Adrenal gland (tissue), 12 donors: Measurements from ENCODE around the gene RBM4B. TPM values are rescaled to one million over a fixed set of nuclear protein-coding genes. Genes with fewer than 3 reads are reported as not detected.

Source experiments
- DNase-seq, 7 donors: peaks; one replicate each; pipeline ENCODE4 v3.0.0-alpha.2; 2019 to 2020
- H3K27ac ChIP-seq, 5 donors: fragments of 200-600 bp; sonication (generic) in 4 of 5; 1 replicate in 3 of 5; 2 replicates in 2 of 5; pipeline versions ENCODE4 v1.5.1 to v1.8.0; 2016 to 2020; ENCODE audit warnings: mild to moderate bottlenecking in 1 of 5
- H3K27me3 ChIP-seq: fragments of 200-600 bp; 2 replicates; pipeline ENCODE4 v1.8.0; 2021
- H3K36me3 ChIP-seq, 2 donors: fragments of 200-600 bp; replicated peaks in 1 of 2; 1 replicate in 1 of 2; 2 replicates in 1 of 2; pipeline versions ENCODE4 v1.5.1 to v1.8.0; 2018 to 2022
- H3K4me1 ChIP-seq, 2 donors: fragments of 200-600 bp; replicated peaks in 1 of 2; 1 replicate in 1 of 2; 2 replicates in 1 of 2; pipeline versions ENCODE4 v1.5.1 to v1.8.0; 2018 to 2021
- H3K4me3 ChIP-seq, 4 donors: fragments of 200-600 bp; sonication (generic) in 3 of 4; one replicate each; pipeline ENCODE4 v1.5.1; 2016 to 2018
- H3K9me3 ChIP-seq, 3 donors: fragments of 200-600 bp; sonication (generic) in 1 of 3; replicated peaks in 1 of 3; 1 replicate in 2 of 3; 2 replicates in 1 of 3; pipeline versions ENCODE4 v1.5.1 to v1.8.0; 2016 to 2021
- CTCF ChIP-seq, 6 experiments: fragments of 450-650 bp in 4 of 6; fragments of 200-600 bp in 2 of 6; sonication (generic) in 1 of 6; IDR thresholded peaks; 1 replicate in 5 of 6; 2 replicates in 1 of 6; pipeline versions ENCODE4 v1.5.1 to v1.8.0; 2016 to 2021; ENCODE audit warnings: antibody characterized with exemption in 6 of 6, mild to moderate bottlenecking in 2 of 6, moderate library complexity in 1 of 6
- POLR2A ChIP-seq, 2 donors: fragments of 450-650 bp; IDR thresholded peaks; one replicate each; pipeline ENCODE4 v1.6.1; 2017; ENCODE audit warnings: antibody characterized with exemption in 2 of 2, mild to moderate bottlenecking in 2 of 2, moderate library complexity in 1 of 2
- WGBS, 4 donors: extraction: QIAGEN DNeasy Blood & Tissue Kit in 2 of 4; methylation state at CpG; one replicate each; pipeline versions ENCODE4 v1.1.5 to v1.1.7; 2013 to 2017; 5-methylcytosine and 5-hydroxymethylcytosine counted together
- intact Hi-C, 2 donors: fragments of 100-400 bp; cut with DNase I; formaldehyde crosslinking; loops; one replicate each; pipeline versions ENCODE4 v1.14.1 to v1.15.0; 2022 to 2023
- polyA plus RNA-seq, 3 donors: library from polyadenylated mRNA; stranded (reverse); fragments of 200-250 nt in 2 of 3; fragments of 350-450 nt in 1 of 3; fragmentation: Illumina TruSeq in 1 of 3; extraction: RNeasy Lipid Tissue Mini Kit (QIAGEN cat#74804) in 1 of 3; gene quantifications; one replicate each; pipeline ENCODE4 v1.2.3, GENCODE V29; 2013 to 2014
- total RNA-seq, 9 donors: library from RNA; depleted of rRNA in 4 of 9; stranded (reverse); fragments of >200 nt in 4 of 9; fragments of 120-200 nt in 1 of 9; fragmentation: NEBNext Ultra II Directional in 1 of 9; extraction: Animal tissue kit (Norgen Biotek cat#: 25700) in 1 of 9; gene quantifications; one replicate each; pipeline versions ENCODE4 v1.1.0 to v1.2.4, GENCODE V29; 2013 to 2023
- donor health status: healthy with polysubstance abuse.
- donor health status: Bipolar disorder and iron deficiency.
- donor health status: DM: yes; HTN: yes; CAD: no.
- donor health status: DM: no; HTN: no; CAD: no.
- donor health status: DM: no; HTN: no; CAD: no.
- donor health status: DM: yes; HTN: yes; CAD: no.

The RBM4B gene
- total and polyA plus RNA-seq, 12 donors = 9.9 to 40.3 (median 20.6) TPM

GRCh38 chr11:66686100-66686785 lies 8.6 kb upstream of the RBM4B start:
- intact Hi-C loops = no loop called here
- TF ChIP-seq POLR2A (IDR thresholded peaks at IDR 0.05) (no peak), CTCF (IDR thresholded peaks at IDR 0.05) (no peak)
- H3K4me3 ChIP-seq = no peak overlapping the region
- no peaks in the 10 kb centered on the region for H3K9me3 ChIP-seq
- peak in 1 of 7 donors; percentile 15 for DNase-seq
- 86 to 93% (median 87%) methylated on average over 11 to 15 of the region's 15 CpGs for WGBS, 4 donors
- peaks cover 0 to 7% of the 10 kb centered on the region in 2 donors for H3K36me3 ChIP-seq
- no peaks in the 10 kb centered on the region for H3K4me1 ChIP-seq
- no peaks in the 10 kb centered on the region for H3K27me3 ChIP-seq
- H3K27ac ChIP-seq = no peak overlapping the region

- Histone ChIP-seq H3K9me3 (no peaks in the 10 kb centered on the region), H3K4me1 (no peaks in the 10 kb centered on the region), H3K27ac (no peak overlapping the region), H3K4me3 (no peak overlapping the region), H3K36me3 (peaks cover 0 to 7% of the 10 kb centered on the region in 2 donors), H3K27me3 (no peaks in the 10 kb centered on the region)
- intact Hi-C loops = no loop called here
- no peak for TF ChIP-seq CTCF (IDR thresholded peaks at IDR 0.05)
- no peak for TF ChIP-seq POLR2A (IDR thresholded peaks at IDR 0.05)
- 77 to 82% (median 81%) methylated on average over 23 to 27 of the region's 27 CpGs for WGBS, 4 donors
- DNase-seq = peak in 1 of 7 donors; percentile 19
These were observed 7.8 kb upstream of the RBM4B start for GRCh38 chr11:66685276-66686099.

GRCh38 chr11:66684635-66685034 lies 6.9 kb upstream of the RBM4B start:
- Histone ChIP-seq H3K36me3 (peaks cover 0 to 7% of the 10 kb centered on the region in 2 donors), H3K4me3 (no peak overlapping the region), H3K4me1 (no peaks in the 10 kb centered on the region), H3K9me3 (no peaks in the 10 kb centered on the region), H3K27ac (no peak overlapping the region), H3K27me3 (no peaks in the 10 kb centered on the region)
- WGBS, 4 donors = 96 to 100% (median 99%) methylated on average over 2 of the region's 2 CpGs
- intact Hi-C loops = no loop called here
- TF ChIP-seq POLR2A (IDR thresholded peaks at IDR 0.05) = no peak
- no peak for TF ChIP-seq CTCF (IDR thresholded peaks at IDR 0.05)
- DNase-seq = peak in 1 of 7 donors; percentile 6

- peak in 1 of 7 donors; percentile 13 for DNase-seq
- 87 to 93% (median 89%) methylated on average over 8 of the region's 8 CpGs for WGBS, 4 donors
These were observed 6.2 kb upstream of the RBM4B start for GRCh38 chr11:66683877-66684276.

More at GRCh38 chr11:66683877-66684276, 6.2 kb upstream of the RBM4B start:
- peaks cover 0 to under 1% of the 10 kb centered on the region in 2 donors for H3K4me1 ChIP-seq
- no peak overlapping the region for H3K4me3 ChIP-seq
- H3K9me3 ChIP-seq = no peaks in the 10 kb centered on the region
- H3K27ac ChIP-seq = no peak overlapping the region
- intact Hi-C loops = no loop called here
- TF ChIP-seq CTCF (IDR thresholded peaks at IDR 0.05) (no peak), POLR2A (IDR thresholded peaks at IDR 0.05) (no peak)
- peaks cover 0 to 7% of the 10 kb centered on the region in 2 donors for H3K36me3 ChIP-seq
- H3K27me3 ChIP-seq = no peaks in the 10 kb centered on the region
